SK-N-SH treated with all-trans-retinoic acid at 6 μM for 48 hours (cell line): ENCODE measurements around the gene IQSEC3.

Source experiments
- ATAC-seq: fragments of 200-7000 bp; cut with Tn5 transposase; 3 replicates; pipeline ENCODE4 v1.9.1; 2020; ENCODE audit warnings: mild to moderate bottlenecking, moderate library complexity
- ARNTL ChIP-seq: fragments of 450-650 bp; formaldehyde crosslinking; IDR thresholded peaks from 2 replicates; pipeline ENCODE4 v1.5.0; 2020; ENCODE audit warnings: low read depth, mild to moderate bottlenecking, moderate library complexity, borderline replicate concordance
- BACH2 ChIP-seq: fragments of 250-450 bp; sonication (Bioruptor Pico); IDR thresholded peaks from 2 replicates; pipeline ENCODE4 v1.9.0; 2021; ENCODE audit warnings: mild to moderate bottlenecking, borderline replicate concordance
- CSDC2 ChIP-seq: fragments of 250-450 bp; sonication (Bioruptor Pico); IDR thresholded peaks from 2 replicates; pipeline ENCODE4 v1.5.0; 2020; ENCODE audit warnings: mild to moderate bottlenecking, moderate library complexity
- CSRNP3 ChIP-seq: fragments of 250-450 bp; sonication (Bioruptor Pico); IDR thresholded peaks from 2 replicates; pipeline ENCODE4 v1.5.1; 2021; ENCODE audit warnings: mild to moderate bottlenecking, moderate library complexity
- ESRRG ChIP-seq: fragments of 250-450 bp; sonication (Bioruptor Pico); IDR thresholded peaks from 2 replicates; pipeline ENCODE4 v1.6.1; 2021; ENCODE audit warnings: mild to moderate bottlenecking
- GLIS3 ChIP-seq: fragments of 250-450 bp; sonication (Bioruptor Pico); IDR thresholded peaks from 2 replicates; pipeline ENCODE4 v1.5.0; 2020; ENCODE audit warnings: mild to moderate bottlenecking, moderate library complexity
- ISL1 ChIP-seq: fragments of 250-450 bp; sonication (Bioruptor Pico); IDR thresholded peaks from 2 replicates; pipeline ENCODE4 v2.1.2; 2022; ENCODE audit warnings: mild to moderate bottlenecking, moderate library complexity
- OSR1 ChIP-seq: fragments of 250-450 bp; sonication (Bioruptor Pico); IDR thresholded peaks from 2 replicates; pipeline ENCODE4 v1.8.0; 2022; ENCODE audit warnings: moderate library complexity, mild to moderate bottlenecking, inconsistent platforms
- PATZ1 ChIP-seq: fragments of 250-450 bp; sonication (Bioruptor Pico); IDR thresholded peaks from 2 replicates; pipeline ENCODE4 v1.8.0; 2020; ENCODE audit warnings: mild to moderate bottlenecking, moderate library complexity, borderline replicate concordance
- PPARA ChIP-seq: fragments of 250-450 bp; sonication (Bioruptor Pico); IDR thresholded peaks from 2 replicates; pipeline ENCODE4 v1.5.0; 2020; ENCODE audit warnings: mild to moderate bottlenecking, borderline replicate concordance
- RARB ChIP-seq: fragments of 250-450 bp; sonication (Bioruptor Pico); IDR thresholded peaks from 2 replicates; pipeline ENCODE4 v1.8.0; 2021; ENCODE audit warnings: mild to moderate bottlenecking, moderate library complexity
- SNAI2 ChIP-seq: fragments of 250-450 bp; sonication (Bioruptor Pico); IDR thresholded peaks from 2 replicates; pipeline ENCODE4 v1.5.0; 2020; ENCODE audit warnings: mild to moderate bottlenecking, moderate library complexity
- TCF4 ChIP-seq: fragments of 250-450 bp; sonication (Bioruptor Pico); IDR thresholded peaks from 2 replicates; pipeline ENCODE4 v1.8.0; 2021; ENCODE audit warnings: mild to moderate bottlenecking, moderate library complexity, borderline replicate concordance
- TOX ChIP-seq: fragments of 250-450 bp; sonication (Bioruptor Pico); IDR thresholded peaks from 2 replicates; pipeline ENCODE4 v1.8.0; 2021; ENCODE audit warnings: mild to moderate bottlenecking, moderate library complexity, borderline replicate concordance
- ZC3H10 ChIP-seq: fragments of 250-450 bp; sonication (Bioruptor Pico); IDR thresholded peaks from 2 replicates; pipeline ENCODE4 v1.5.1; 2021; ENCODE audit warnings: mild to moderate bottlenecking, moderate library complexity
- ZFP3 ChIP-seq: fragments of 250-450 bp; sonication (Bioruptor Pico); IDR thresholded peaks from 2 replicates; pipeline ENCODE4 v1.5.0; 2020; ENCODE audit warnings: mild to moderate bottlenecking, moderate library complexity
- ZFP30 ChIP-seq: fragments of 450-650 bp; formaldehyde crosslinking; IDR thresholded peaks from 2 replicates; pipeline ENCODE4 v1.5.0; 2022; ENCODE audit warnings: mild to moderate bottlenecking, moderate library complexity
- ZNF565 ChIP-seq: fragments of 450-650 bp; formaldehyde crosslinking; conservative IDR thresholded peaks from 2 replicates; pipeline ENCODE4 v1.5.0; 2020; ENCODE audit warnings: low read depth, mild to moderate bottlenecking, moderate library complexity
- ZNF70 ChIP-seq: fragments of 450-650 bp; formaldehyde crosslinking; IDR thresholded peaks from 2 replicates; pipeline ENCODE4 v1.5.0; 2020; ENCODE audit warnings: mild to moderate bottlenecking, moderate library complexity
- ZNF8 ChIP-seq: fragments of 450-650 bp; formaldehyde crosslinking; IDR thresholded peaks from 2 replicates; pipeline ENCODE4 v1.5.0; 2020; ENCODE audit warnings: mild to moderate bottlenecking, moderate library complexity
- TF ChIP-seq, protein P1 (sequence below): fragments of 250-450 bp; sonication (Bioruptor Pico); IDR thresholded peaks from 2 replicates; pipeline ENCODE4 v1.5.1; 2020; ENCODE audit warnings: low read depth, mild to moderate bottlenecking, moderate library complexity

The IQSEC3 gene

DNA sequence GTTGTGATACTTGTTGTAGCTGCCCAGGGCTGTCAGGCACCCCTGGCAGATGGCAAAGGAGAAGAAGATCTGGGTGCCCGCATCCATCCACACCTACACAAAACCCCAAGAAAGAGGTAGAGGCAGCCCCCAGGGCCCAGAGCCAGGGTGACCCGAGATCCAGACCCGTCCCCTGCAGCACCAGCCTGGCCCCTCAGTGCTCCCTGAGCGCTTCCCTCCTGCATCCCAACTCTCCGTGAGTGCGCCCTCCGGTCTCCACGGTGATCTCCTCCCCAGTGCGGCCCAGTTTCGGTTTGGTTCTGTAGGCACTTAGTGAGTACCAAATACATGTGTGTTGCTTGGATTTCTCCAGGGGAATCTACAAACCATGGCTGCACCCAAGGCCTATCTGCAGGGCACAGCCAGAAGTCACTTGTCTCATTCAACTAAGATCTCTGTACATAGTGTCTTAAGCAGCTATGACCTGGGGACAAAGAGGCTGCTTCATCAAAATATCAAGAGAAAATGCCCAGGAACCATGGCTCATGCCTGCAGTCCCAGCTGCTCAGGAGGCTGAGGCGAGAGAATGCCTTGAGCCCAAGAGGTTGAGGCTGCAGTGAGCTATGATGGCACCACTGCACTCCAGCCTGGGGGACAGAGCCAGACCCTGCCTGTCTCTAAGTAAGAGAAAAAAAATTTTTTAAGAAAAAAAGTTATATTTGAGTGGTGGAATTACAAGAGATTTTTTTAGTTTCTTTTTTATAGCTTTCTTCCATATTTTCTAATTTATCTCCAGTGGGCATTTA, 131.5 kb downstream of the IQSEC3 start:
- TF ChIP-seq BACH2 (CRISPR knock-in tag) (no peak), ZFP3 (CRISPR knock-in tag) (no peak), SNAI2 (no peak), ZNF8 (CRISPR knock-in tag) (no peak), ZNF70 (CRISPR knock-in tag) (no peak), CSRNP3 (CRISPR knock-in tag) (no peak), ARNTL (CRISPR knock-in tag) (no peak), ZFP30 (CRISPR knock-in tag) (no peak), CSDC2 (CRISPR knock-in tag) (no peak), ZNF565 (no peak), ESRRG (no peak), TCF4 (CRISPR knock-in tag) (no peak), OSR1 (no peak), GLIS3 (CRISPR knock-in tag) (no peak), ZC3H10 (CRISPR knock-in tag) (no peak), ISL1 (no peak), RARB (CRISPR knock-in tag) (no peak), PPARA (CRISPR knock-in tag) (no peak), TOX (CRISPR knock-in tag) (no peak)
- TF ChIP-seq, protein P1, sequence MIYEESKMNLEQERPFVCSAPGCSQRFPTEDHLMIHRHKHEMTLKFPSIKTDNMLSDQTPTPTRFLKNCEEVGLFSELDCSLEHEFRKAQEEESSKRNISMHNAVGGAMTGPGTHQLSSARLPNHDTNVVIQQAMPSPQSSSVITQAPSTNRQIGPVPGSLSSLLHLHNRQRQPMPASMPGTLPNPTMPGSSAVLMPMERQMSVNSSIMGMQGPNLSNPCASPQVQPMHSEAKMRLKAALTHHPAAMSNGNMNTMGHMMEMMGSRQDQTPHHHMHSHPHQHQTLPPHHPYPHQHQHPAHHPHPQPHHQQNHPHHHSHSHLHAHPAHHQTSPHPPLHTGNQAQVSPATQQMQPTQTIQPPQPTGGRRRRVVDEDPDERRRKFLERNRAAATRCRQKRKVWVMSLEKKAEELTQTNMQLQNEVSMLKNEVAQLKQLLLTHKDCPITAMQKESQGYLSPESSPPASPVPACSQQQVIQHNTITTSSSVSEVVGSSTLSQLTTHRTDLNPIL (CRISPR knock-in tag), result no peak
- ATAC-seq, result no peak

- TF ChIP-seq OSR1 (no peak), PATZ1 (no peak), ZNF70 (CRISPR knock-in tag) (no peak), BACH2 (CRISPR knock-in tag) (no peak)
- TF ChIP-seq, all 23 proteins: peak for 0
- ATAC-seq, result no peak
Measured at GRCh38 chr12:198705-199104, 132.1 kb downstream of the IQSEC3 start.

GRCh38 chr12:201361-201760, 134.8 kb downstream of the IQSEC3 start:
- TF ChIP-seq ZNF70 (CRISPR knock-in tag) (no peak), ZFP3 (CRISPR knock-in tag) (no peak), ZFP30 (CRISPR knock-in tag) (no peak), GLIS3 (CRISPR knock-in tag) (no peak), TCF4 (CRISPR knock-in tag) (no peak), CSRNP3 (CRISPR knock-in tag) (no peak), ESRRG (no peak), PPARA (CRISPR knock-in tag) (no peak), ARNTL (CRISPR knock-in tag) (no peak)
- TF ChIP-seq, protein P1 (CRISPR knock-in tag), result no peak
- ATAC-seq, result no peak
